GM18505 (cell line): ENCODE measurements around the gene GSG1.

Source experiments
- ATAC-seq: cut with Tn5 transposase; IDR thresholded peaks from one replicate; pipeline ENCODE4 v1.9.1; 2021; ENCODE audit not compliant: unreplicated experiment
- POLR2A ChIP-seq: IDR thresholded peaks from 4 replicates; pipeline ENCODE4 v1.6.1; 2011; ENCODE audit warnings: borderline replicate concordance; ENCODE audit not compliant: insufficient read depth, insufficient read length; ENCODE audit errors: extremely low read depth

Gene GSG1

DNA sequence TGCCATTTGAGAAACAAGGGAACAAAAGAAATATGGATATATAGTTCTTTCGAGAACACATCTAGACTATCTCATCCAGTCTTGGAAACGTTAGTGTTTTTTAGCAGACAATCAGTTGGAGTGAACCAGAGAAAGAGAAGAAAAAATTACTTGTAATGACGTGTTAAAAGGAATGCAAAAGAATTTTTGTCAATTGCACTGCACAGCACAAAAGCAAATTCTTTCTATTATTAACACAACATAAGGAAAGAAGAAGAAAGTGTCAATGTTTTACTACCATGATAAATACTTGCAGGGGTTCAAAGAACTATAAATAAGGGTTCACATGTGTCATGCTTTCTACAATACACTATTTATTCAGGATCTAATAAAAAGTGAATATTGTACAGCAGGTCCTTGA is 27.5 kb upstream of the GSG1 start:
- no peak for ATAC-seq
- TF ChIP-seq POLR2A = no peak

DNA sequence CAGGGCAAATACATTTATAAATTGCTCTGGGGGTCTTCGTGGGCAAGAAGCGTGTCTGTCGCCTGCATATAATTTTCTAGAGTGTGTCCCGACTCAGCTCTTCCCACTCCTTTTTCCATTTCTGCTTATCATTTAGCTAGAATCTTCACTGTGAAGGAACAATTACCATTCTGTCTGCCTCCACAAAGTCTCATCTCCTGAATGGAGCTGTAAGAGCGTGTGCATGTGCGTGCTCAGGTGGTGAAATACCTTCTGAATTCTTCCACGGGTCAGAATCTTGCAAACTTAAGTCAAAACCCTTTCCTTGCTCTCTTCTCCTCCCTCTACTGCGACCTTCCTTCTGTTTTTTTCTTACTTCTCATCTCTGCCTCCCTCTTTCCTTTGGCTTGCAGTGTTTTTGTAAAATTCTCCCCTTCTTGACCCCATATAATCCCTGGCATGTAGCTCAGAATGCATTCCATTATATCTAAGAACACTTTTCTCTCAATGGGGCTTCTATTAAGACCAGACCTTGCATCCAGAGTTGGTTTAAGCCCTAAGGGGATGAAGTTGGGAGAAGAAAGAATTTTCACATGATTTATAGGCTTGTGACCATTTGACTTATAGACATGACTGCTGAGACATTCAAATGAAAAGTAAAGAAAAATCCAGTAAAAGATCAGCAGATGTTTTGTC is 25.0 kb upstream of the GSG1 start:
- no peak for ATAC-seq
- TF ChIP-seq POLR2A = no peak

DNA sequence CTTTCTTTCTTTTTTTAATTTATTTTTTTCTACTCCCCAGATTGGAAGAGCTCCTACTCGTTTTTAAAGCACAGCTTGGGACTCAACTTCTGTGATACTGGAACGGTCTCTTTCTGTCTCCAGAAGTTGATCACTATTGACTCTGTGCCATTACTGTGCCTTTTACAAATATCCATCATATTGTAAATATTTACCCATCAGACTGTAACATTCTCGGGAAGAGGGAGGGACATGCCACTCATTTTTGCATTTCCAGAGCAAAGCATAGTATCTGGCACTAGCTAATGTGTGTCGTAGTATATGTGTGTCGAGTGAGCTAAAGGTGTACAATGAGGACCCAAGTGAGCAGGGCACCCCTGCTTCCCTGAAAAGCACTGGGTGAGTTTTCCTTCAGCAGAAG is 24.0 kb upstream of the GSG1 start:
- TF ChIP-seq POLR2A = no peak
- no peak for ATAC-seq

DNA sequence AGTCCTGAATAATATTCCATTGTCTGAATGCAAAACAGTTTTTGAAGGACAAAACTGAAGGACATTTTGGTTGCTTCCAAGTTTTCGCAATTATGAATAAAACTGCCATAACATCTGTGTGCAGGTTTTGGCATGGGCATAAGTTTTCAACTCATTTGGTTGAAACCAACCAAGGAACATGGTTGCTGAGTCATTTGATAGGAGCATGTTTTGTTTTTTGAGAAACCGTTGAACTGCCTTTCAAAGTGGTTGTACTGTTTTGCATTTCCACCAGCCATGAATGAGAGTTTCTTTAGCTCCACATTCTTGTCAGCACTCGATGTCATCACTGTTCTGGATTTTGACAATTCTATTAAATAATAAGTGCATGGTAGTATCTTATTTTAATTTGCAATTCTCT is 23.0 kb upstream of the GSG1 start:
- ATAC-seq = no peak
- no peak for TF ChIP-seq POLR2A

DNA sequence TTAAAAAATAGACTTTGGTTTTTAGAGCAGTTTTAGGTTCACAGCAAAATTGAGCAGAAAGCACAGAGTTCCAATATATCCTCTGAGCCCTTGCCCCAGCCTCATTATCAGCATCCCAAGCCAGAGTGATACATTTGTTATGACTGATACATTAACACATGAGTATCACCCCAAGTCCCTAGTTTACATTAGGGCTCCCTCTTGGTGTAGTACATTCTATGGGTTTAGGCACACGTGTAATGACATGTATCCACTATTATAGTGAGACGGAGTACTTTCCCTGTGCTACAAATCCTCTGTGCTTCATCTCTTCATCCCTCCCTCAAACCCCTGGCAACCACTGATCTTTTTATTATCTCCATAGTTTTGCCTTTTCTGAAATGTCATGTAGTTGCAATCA is 22.5 kb upstream of the GSG1 start:
- TF ChIP-seq POLR2A = no peak
- no peak for ATAC-seq

DNA sequence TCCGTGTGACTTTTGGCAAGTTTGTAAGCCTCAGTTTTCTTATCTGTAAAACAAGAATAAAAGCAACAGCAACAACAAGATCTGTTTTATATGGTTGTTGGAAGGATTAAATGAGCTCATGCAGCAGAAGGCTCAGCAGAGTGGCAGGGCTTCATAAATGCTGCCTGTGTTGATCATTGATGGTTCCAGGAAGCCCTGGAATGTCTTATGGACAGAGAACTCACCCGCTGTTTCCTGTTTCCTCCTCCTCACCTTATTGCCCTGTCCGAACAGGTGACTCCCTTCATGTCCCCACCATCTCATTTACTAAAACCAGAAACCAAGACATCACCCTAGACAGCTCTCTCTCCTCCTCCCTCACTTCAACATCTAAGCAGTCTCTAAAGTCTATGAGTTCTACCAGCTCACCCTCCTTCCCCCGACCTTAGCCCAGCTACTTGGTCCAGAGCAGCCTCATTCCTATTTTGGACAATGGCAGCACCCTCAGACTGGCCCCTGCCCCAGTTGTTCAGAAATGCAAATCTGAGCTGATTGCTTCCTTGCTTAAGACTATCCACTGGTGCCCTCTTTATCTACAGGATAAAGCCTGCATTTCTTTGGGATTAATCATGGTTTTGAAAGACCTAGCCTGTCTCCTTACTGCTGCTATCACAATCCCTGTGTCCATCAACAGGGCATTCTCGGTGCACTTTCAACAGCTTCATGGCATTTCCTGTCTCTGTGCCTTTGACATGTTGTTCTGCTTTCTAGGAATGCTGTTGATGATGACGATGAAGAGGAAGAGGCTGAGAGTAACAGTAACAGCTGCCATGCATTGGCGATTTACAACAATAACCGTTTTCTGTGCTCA is 21.4 kb upstream of the GSG1 start:
- ATAC-seq = no peak
- no peak for TF ChIP-seq POLR2A

DNA sequence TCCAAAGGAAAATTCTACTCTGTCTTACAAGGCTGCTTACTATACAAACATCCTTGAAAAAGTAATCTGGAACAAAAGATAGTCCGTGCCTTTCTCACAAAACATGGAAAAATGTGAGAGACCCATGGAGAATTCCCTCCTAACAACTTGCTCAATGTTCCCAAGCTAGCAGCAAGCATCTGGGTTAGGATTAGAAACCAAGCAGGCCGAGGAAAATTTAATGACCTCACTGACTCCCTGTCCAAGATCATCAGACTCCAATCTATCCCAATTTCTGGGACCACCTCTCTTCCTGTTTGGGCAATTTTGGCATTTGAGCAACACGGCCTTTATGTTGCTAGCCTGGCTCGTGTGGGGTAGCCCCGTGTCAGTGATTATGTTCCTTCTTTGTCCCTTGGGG is 18.1 kb upstream of the GSG1 start:
- no peak for ATAC-seq

DNA sequence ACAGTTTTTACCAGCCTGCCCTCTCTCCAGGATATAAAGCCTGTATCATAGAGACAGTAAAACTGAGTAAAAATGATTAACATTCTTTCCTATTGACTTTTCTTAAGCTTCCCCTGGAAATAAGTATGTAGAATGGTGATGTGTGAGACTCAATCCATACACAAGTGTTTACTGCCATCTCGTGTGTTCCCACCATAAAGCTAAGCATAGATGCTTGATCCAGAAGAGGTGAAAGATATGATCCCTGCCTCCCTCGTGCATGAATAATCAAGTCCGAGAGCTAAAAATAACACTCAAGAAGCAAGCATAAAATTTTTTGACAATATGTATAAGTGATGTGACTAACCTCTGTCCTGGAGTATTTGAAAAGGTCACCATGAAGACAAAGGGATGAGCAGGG is 16.9 kb upstream of the GSG1 start:
- no peak for TF ChIP-seq POLR2A
- ATAC-seq = no peak

More for the DNA sequence above, 18.1 kb upstream of the GSG1 start:
- no peak for TF ChIP-seq POLR2A

DNA sequence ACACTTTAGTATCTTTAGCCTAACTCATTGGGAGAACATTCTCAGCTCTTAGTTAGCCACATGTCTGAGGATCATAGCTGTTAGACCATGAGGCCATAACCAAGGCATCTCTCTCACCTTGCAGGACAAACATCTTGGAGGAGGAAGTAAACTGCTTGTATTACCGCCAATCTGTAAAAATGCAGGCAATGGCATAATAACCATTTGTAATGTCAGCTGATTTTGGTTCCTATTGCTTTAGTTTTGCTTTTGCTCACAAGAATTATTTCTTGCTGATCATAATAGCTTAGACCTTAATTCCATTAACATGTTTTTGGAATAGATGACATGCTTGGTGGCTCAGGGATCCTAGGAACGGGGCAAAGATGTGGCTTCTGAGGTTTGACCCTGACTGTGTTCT is 16.4 kb upstream of the GSG1 start:
- ATAC-seq = no peak
- TF ChIP-seq POLR2A = no peak

DNA sequence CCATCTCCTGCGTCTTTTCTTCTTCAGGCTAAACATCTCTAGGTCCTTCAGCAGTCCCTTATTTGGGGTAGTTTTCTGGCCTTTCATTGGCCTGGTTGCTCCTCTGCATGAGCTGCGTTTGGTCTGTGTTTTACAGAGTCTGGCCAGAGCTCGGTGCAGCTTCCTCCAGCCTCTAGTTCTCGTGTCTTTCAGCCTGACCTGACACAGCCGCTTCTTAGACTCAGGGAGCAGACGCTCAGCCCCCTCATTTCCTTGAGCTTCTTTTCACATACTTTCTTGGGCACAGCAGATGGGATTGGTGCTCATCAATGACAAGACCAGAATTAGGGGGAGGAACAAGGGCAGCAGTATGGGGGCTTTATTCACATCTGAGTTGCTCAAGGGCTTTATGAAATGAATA is 13.6 kb upstream of the GSG1 start:
- no peak for TF ChIP-seq POLR2A
- ATAC-seq = no peak

DNA sequence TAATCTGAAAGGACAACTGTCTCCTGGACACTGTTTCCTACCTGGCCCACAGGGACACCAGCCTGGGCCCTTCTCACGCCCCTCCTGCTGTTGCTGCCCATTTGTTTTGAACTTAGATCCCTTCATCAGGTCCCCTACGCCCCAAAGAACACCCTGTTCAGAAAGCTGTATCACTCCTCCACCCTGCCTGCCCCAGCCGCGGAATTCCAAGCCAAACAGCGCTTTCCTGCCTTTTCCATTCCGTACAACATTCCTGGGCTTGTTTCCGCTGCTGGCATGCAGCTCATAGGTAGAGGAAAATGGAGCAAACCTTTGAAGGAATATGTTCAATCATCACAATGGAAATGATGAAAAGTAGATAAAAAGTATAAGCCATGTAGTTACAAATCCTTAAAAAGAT is 12.8 kb upstream of the GSG1 start:
- ATAC-seq = no peak
- TF ChIP-seq POLR2A = no peak

DNA sequence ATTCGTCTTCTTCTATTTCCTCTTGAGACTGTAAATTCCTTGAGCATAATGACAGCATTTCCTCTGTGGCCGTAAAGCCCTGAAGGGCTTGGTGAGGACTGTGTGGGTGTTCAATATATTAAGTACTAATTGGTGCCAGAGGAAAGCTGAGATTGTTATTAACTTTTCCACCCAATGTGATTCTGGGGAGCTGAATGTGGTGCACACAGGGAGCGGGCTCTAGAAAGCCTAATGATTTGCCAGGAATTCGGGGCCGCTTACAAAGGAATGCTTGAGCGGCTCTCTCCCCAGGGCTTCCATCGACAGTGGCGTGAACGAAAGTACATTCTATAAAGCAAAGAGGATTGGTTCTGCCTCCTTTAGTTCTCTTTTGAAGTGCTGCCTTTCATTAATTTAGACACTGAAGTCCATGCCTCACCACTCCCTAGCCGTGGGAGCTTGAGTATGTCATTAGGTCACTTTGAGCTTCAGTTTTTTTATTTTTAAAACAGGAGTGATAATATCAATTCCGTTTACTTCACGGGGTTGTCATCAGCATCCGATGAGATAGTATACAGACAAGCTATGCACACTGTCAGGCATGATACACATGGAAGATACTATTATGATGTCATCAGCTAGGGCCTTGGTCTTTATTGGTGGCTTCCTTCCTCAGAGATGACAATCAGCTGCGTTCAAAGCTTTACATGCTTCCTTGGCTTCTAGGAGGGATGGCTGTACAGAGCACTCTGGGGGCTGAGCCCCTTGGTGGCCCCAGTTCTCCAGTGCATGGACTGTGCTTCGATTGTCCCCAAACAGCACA is 11.0 kb upstream of the GSG1 start:
- TF ChIP-seq POLR2A = no peak
- ATAC-seq = no peak

DNA sequence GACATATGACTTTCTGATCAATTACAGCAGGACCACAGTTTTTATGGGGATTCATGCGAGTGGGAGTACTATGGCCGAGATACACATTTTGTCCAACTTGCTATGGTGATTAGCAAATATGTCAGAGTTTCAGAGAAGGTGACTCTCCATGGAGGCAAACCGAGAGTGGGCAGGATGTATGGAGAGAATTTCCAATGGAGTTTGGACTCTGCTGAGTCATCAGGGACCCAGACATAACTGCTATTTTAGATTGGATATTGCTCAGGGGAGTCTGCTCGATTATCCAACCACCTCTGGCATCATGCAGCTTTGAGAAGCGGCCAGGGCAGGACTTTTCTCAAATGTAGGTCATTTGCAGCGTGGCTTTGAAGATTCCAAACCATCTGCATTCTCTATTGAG is 9.5 kb upstream of the GSG1 start:
- no peak for ATAC-seq
- TF ChIP-seq POLR2A = no peak
